Stimulated activated naive CD8-positive, alpha-beta T cell treated with anti-CD3 and anti-CD28 coated beads, Interleukin-15, amount 100 ng/mL, for 72 hours (primary cell): ENCODE measurements around the gene SMIM13.
A peak's percentile ranks its signal among the peaks of the same experiment; 100 is the strongest.

ENCODE experiments used
- ATAC-seq: fragments of 150-1000 bp; cut with Tn5 transposase; 2 replicates; pipeline ENCODE4 v1.10.0; 2021; ENCODE audit warnings: mild to moderate bottlenecking, moderate library complexity
- DNase-seq, 2 donors: peaks; one replicate each; pipeline ENCODE4 v3.0.0; 2021 to 2022
- H3K27ac Mint-ChIP-seq, 2 donors: one replicate each; pipeline ENCODE4 v1.8.0; 2022; ENCODE audit warnings: mild to moderate bottlenecking in 2 of 2, mixed read lengths in 2 of 2, moderate library complexity in 2 of 2
- H3K27me3 Mint-ChIP-seq: one replicate; pipeline ENCODE4 v1.8.0; 2022; ENCODE audit warnings: mixed read lengths
- H3K4me1 Mint-ChIP-seq: one replicate; pipeline ENCODE4 v1.8.0; 2022; ENCODE audit warnings: mild to moderate bottlenecking, mixed read lengths
- H3K4me3 Mint-ChIP-seq, 2 donors: one replicate each; pipeline ENCODE4 v1.8.0; 2022; ENCODE audit warnings: mild to moderate bottlenecking in 2 of 2, mixed read lengths in 2 of 2, moderate library complexity in 1 of 2
- H3K9me3 Mint-ChIP-seq, 2 donors: one replicate each; pipeline ENCODE4 v1.8.0; 2022; ENCODE audit warnings: mixed read lengths in 2 of 2

Gene SMIM13

DNA sequence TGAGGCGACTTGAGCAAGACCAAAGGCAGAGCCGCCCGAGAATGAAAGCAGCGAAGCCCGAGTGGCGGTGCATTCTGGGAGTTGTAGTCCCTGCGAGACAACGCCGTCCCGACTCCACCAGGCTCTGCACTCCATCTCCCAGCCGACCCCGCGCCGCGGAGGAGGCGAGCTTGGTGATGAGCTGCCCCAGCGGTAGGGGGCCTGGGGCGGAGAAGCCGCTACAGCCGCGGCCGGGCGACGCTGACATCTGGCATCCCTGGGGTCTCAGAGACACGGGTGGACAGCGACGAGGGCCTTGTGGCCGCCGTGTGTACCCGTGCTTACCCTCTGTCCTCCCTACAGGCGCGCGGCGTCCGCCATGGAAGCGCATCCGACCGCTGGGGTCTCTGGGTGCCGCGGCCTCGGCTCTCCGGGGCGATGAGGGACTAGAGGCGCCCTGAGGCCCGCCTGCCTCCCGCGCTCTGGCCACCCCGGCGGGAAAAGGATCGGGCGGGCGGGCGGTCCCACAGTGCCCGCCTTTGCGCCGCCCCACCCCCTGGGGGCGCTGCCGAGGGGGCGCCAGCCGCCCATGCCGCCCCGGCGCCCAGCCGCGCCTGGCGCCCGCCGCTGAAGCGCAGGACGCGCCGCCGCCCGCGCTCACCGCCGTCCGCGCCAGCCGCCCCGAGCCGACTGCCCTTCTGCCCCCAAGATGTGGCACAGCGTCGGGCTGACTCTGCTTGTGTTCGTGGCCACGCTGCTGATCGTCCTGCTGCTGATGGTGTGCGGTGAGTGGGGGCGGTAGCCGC lies at the start of gene SMIM13:
Gene SMIM13 (plus strand): TSS at position 209 of the 785 bp plus-strand sequence. CDS start 480 bp downstream, at position 689.
- no peaks in the 10 kb centered on the region for H3K9me3 Mint-ChIP-seq
- ATAC-seq (peak; percentile 96), DNase-seq (peak; percentile 92 to 95)
- H3K27ac Mint-ChIP-seq = peak within 1 kb of the TSS; percentile 99
- no peaks in the 10 kb centered on the region for H3K27me3 Mint-ChIP-seq
- H3K4me3 Mint-ChIP-seq = peak within 1 kb of the TSS; percentile 94 to 99
- H3K4me1 Mint-ChIP-seq = peaks cover 28% of the 10 kb centered on the region

DNA sequence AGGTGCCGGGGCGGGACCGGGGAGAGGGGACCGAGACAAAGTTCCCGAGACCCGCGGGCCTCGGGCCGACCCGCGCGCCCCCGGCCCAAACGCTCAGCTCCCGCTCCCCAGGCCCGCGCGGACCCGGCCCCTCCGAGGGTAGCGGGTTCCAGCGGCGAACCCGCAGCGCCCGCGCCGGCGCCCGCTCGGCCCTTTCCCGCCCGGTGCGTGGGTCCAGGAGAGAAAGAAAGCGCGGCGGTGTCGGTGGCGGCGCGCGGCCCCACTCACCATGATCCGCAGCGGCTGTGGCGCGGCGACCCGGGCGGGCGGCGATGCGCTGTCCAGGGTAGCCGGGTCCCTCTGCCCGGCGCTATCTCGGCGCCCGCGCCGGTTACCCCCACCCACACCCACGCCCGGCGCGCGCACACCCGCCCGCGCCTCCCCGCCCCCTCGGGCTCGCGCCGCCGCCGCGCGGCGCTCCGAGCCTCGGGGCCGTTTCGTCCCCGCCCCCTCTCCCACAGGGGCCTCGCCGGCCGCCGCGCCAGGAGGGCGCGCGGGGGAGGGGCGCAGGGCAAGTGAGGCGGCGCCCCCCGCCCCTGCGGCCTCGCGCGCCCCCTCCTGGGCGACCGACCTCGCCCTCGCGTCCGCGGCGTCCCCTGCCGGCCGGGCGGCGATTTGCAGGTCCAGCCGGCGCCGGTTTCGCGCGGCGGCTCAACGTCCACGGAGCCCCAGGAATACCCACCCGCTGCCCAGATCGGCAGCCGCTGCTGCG lies 49.5 kb upstream of the SMIM13 start, which contains the start of gene ELOVL2:
Gene ELOVL2 (minus strand): TSS at position 345 of the 751 bp plus-strand sequence. CDS start 75 bp downstream, at position 270.
- Mint-ChIP-seq H3K27ac (no peak within 1 kb of the TSS), H3K4me3 (peak within 1 kb of the TSS; percentile 78 to 79), H3K4me1 (peaks cover 17% of the 10 kb centered on the region), H3K27me3 (peaks cover 81% of the 10 kb centered on the region), H3K9me3 (no peaks in the 10 kb centered on the region)
- ATAC-seq = peak; percentile 72
- peak; percentile 14 to 25 for DNase-seq

DNA sequence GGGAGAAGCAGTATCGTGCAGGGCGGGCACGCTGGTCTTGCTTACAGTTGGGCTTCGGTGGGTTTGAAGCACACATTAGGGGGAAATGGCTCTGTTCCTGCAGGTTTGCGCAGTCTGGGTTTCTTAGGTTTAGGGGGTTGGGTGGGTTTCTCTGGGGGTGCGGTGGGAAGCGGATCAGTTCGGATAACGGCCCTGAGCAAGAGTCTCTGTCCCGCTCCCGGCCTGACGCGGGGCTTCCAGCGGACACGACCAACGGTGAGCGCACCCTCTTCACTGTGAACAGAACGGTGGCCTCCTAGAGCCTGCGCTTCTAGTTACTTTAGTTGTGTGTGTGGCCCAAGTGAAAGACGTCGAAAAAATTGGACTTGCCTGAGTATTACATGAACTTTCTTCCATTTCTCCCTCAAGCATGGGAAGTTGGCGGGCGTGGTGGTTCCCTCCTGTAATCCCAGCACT lies 48.9 kb upstream of the SMIM13 start:
- H3K9me3 Mint-ChIP-seq = no peaks in the 10 kb centered on the region
- peaks cover 81% of the 10 kb centered on the region for H3K27me3 Mint-ChIP-seq
- H3K4me1 Mint-ChIP-seq = peaks cover 17% of the 10 kb centered on the region
- no peak for DNase-seq
- H3K27ac Mint-ChIP-seq = no peak overlapping the region
- peak overlapping the region; percentile 78 to 79 for H3K4me3 Mint-ChIP-seq
- no peak for ATAC-seq

DNA sequence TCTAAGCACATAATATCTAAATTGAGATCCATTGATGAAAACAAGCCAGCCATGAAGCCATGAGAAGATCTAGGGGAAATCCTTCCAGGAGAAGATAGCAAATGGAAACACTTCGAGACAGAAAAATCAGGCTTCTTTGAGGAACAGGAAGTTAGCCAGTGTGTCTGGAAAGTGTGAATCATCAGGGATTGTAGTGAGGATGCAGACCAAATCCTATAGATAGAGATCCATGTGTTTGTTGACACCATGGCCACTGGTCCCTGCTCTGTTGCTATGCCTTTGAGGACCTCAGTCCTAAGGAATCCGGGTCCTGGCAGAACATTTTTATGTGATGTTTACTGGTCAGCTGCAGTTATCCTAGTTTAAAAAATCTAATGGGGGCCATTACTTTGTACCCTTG lies 42.9 kb upstream of the SMIM13 start:
- H3K27ac Mint-ChIP-seq = no peak overlapping the region
- no peaks in the 10 kb centered on the region for H3K9me3 Mint-ChIP-seq
- no peak overlapping the region for H3K4me3 Mint-ChIP-seq
- ATAC-seq (no peak), DNase-seq (no peak)
- H3K4me1 Mint-ChIP-seq = no peaks in the 10 kb centered on the region
- H3K27me3 Mint-ChIP-seq = peaks cover 49% of the 10 kb centered on the region

DNA sequence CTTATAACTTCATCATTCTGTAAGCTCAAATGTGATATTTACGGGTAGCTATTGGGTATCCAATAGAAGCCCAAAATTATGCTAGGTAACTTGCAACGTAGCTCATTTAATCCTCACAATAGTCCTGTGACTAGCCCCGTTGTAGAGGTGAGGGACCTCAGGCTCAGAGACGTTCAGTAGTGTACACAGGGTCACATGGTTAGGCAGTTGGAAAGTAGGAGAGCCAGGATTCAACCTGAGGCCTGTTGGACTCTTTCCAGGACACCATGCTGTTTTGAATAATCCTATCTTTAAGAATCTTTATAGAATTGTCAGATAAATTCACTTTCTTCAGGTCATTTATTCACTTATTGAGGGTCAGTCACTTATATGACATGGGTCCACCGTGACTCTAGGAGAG lies 40.3 kb upstream of the SMIM13 start:
- DNase-seq (no peak), ATAC-seq (no peak)
- H3K9me3 Mint-ChIP-seq = no peaks in the 10 kb centered on the region
- no peak overlapping the region for H3K4me3 Mint-ChIP-seq
- H3K4me1 Mint-ChIP-seq = no peaks in the 10 kb centered on the region
- H3K27ac Mint-ChIP-seq = no peak overlapping the region
- peaks cover 25% of the 10 kb centered on the region for H3K27me3 Mint-ChIP-seq

DNA sequence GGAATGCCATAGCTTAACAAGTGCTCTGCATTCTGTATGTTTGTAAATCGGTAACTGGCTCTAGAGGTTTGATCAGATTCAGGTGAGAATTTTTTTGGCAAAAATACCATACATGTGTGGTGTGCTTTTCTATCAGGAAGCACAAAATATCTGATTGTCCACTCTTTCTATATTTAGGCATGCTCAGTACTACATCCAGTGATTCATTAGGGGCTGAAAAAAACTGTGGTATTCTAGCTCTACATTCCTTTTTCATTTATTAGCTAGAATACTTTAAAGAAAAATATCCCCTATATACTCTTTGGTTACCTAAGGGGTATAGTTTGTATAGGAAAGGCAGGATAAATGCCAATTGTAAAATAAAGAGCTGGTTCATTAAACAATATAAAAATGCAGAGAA lies 38.9 kb upstream of the SMIM13 start:
- DNase-seq (no peak), ATAC-seq (no peak)
- H3K9me3 Mint-ChIP-seq = no peaks in the 10 kb centered on the region
- H3K27ac Mint-ChIP-seq = no peak overlapping the region
- H3K4me1 Mint-ChIP-seq = no peaks in the 10 kb centered on the region
- H3K4me3 Mint-ChIP-seq = no peak overlapping the region
- H3K27me3 Mint-ChIP-seq = peaks cover 12% of the 10 kb centered on the region

DNA sequence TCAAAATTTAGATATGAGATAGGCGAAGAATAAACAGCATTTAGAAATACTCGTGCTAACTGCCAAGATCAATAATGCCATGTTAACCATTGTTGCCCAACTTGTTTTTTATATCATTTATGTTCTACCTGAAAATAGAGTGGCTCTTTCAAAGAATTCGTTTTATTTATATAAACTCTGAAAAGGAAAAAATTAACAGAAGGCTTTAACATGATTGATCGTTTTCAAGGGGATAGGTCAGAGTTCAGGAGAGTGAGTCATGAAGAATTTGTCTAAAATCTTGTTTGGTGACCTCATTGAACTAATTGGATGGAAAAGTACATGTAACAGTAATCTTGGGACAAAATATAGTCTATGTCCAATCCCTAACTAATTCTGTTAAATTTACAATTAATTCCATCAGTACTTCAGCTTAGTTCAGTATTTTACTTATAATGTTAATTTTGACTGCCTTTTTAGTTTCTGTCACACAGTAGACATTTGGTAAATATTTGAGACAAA lies 38.5 kb upstream of the SMIM13 start:
- Mint-ChIP-seq H3K4me3 (no peak overlapping the region), H3K27me3 (peaks cover 7% of the 10 kb centered on the region), H3K9me3 (no peaks in the 10 kb centered on the region), H3K27ac (no peak overlapping the region), H3K4me1 (no peaks in the 10 kb centered on the region)
- DNase-seq (no peak), ATAC-seq (no peak)

DNA sequence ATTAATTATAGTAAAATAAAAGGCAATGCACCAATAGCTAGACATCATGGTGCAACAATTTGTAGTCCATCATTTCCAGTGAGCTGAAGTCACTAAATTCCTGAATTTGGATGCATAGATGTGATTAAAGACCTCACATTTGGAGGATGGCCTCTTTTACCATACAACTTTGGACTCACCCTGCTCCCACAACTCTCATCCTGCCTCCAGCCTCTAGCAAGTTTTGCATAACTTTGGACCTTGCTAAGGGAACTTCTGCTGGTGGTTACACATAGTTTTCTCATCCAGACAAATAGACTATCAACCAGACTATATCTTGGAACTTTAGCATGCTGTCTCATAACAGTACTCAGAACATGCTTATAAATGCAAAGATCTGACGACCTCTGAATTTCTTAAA lies 36.8 kb upstream of the SMIM13 start:
- H3K4me1 Mint-ChIP-seq = no peaks in the 10 kb centered on the region
- H3K9me3 Mint-ChIP-seq = no peaks in the 10 kb centered on the region
- H3K27ac Mint-ChIP-seq = no peak overlapping the region
- DNase-seq (no peak), ATAC-seq (no peak)
- H3K4me3 Mint-ChIP-seq = no peak overlapping the region
- H3K27me3 Mint-ChIP-seq = no peaks in the 10 kb centered on the region

DNA sequence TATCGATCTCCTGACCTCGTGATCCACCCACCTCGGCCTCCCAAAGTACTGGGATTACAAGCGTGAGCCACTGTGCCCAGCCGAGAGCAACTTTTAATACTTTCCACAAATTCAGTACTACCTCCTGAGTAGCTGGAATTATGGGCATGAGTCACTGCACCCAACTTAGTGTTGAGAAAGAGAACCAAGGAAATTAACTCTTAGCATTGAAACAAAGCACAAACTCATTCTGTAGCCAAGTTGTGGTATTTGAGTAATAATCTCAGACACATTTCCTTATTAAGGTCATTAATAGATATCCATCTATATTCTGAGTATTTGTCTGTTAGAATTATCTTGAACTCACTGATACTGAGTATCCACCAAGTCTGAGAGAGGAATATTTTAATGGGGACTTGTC lies 35.2 kb upstream of the SMIM13 start:
- no peaks in the 10 kb centered on the region for H3K27me3 Mint-ChIP-seq
- no peak overlapping the region for H3K27ac Mint-ChIP-seq
- ATAC-seq (no peak), DNase-seq (no peak)
- H3K4me1 Mint-ChIP-seq = no peaks in the 10 kb centered on the region
- no peak overlapping the region for H3K4me3 Mint-ChIP-seq
- no peaks in the 10 kb centered on the region for H3K9me3 Mint-ChIP-seq

DNA sequence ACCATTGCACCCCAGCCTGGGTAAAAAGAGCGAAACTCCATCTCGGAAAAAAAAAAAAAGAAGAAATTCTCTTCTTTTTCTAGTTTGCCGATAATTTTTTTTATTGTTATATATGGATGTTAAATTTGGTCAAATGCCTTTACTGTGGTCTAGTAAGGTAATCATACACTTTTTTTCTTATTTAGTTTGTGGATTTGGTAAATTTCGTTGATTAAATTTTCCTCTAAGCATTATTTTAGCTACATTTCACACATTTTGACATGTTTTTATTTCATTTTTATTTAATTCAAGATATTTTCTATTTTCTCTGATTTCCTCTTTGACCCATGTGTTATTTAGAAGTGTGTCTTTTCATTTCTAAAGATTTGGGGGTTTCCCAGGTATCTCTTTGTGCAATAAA lies 31.6 kb upstream of the SMIM13 start:
- Mint-ChIP-seq H3K9me3 (no peaks in the 10 kb centered on the region), H3K27me3 (no peaks in the 10 kb centered on the region), H3K27ac (no peak overlapping the region), H3K4me1 (no peaks in the 10 kb centered on the region), H3K4me3 (no peak overlapping the region)
- DNase-seq = no peak
- ATAC-seq = no peak

DNA sequence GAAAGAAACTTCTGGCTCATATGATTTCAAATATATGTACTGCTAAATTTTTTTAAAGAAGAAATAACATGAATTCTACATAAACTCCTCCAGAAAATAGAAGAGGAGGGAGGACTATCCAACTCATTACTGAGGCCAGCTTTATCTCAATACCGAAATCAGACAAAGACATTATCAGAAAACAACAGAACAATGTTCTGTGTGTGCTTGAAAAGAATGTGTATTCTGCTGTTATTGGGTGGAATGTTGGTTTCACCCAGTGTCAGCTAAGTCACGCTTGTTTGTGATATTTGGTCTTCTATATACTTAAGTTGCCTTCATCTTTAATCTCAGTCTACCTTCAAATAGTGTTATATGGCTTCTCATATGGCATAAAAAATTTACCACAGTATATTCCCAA lies 30.9 kb upstream of the SMIM13 start:
- no peaks in the 10 kb centered on the region for H3K27me3 Mint-ChIP-seq
- H3K4me3 Mint-ChIP-seq = no peak overlapping the region
- H3K4me1 Mint-ChIP-seq = no peaks in the 10 kb centered on the region
- ATAC-seq (no peak), DNase-seq (no peak)
- H3K27ac Mint-ChIP-seq = no peak overlapping the region
- no peaks in the 10 kb centered on the region for H3K9me3 Mint-ChIP-seq

DNA sequence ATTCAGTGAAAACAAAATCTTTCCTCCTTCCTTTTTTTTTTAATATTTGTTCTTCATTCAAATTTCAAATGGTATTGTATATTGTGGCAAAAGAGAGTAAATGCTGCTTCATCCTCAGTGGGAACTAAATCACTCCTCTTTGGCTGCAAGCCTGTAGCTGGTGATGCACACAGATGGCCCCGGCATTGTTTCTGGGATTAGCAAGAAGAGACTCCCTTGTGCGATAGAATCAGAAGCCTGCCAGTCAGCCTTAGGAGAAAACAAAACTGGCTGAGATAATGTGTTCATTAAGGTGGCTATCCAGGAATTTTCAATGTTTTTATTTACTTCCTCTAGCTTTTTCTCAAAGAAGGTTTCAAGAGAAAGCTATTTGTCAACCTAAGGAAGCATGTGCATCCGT lies 28.8 kb upstream of the SMIM13 start:
- ATAC-seq = no peak
- no peak for DNase-seq
- H3K4me1 Mint-ChIP-seq = no peaks in the 10 kb centered on the region
- no peak overlapping the region for H3K27ac Mint-ChIP-seq
- no peak overlapping the region for H3K4me3 Mint-ChIP-seq
- no peaks in the 10 kb centered on the region for H3K27me3 Mint-ChIP-seq
- H3K9me3 Mint-ChIP-seq = no peaks in the 10 kb centered on the region

DNA sequence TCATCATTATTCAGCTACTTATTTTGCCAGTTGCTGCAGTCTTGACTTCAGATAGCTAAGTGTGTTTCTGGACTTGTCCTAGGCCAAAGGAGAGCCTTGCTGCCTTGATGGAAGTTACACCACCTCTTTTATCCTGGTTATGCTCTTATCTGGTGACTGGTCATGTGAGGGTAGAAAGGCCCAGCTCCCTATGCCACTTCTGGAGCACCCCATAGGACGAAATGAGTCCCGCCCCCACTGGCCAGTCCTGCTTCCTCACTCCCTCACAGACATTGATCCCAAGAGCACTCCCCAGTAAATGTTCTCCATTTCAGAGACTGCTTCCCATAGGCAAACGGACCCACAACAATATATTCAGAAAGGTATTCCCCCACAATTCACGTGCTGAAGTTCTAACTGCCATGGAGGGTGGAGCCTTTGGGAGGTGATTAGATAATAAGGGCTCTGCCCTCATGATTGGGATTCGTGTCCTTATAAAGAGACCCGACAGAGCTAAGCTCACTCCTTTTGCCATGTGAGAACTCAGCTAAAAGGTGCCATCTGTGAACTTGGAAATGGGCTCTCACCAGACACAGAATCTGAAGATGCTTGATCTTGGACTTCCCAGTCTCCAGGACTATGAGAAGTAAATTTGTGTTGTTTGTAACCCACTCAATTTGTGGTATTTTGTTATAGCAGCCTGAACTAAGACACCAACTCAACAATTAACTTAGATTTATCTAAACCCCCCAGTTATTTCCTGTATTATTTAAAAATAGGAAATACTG lies 28.0 kb upstream of the SMIM13 start:
- no peaks in the 10 kb centered on the region for H3K9me3 Mint-ChIP-seq
- H3K4me3 Mint-ChIP-seq = no peak overlapping the region
- H3K27me3 Mint-ChIP-seq = no peaks in the 10 kb centered on the region
- ATAC-seq (no peak), DNase-seq (no peak)
- H3K27ac Mint-ChIP-seq = no peak overlapping the region
- H3K4me1 Mint-ChIP-seq = no peaks in the 10 kb centered on the region

DNA sequence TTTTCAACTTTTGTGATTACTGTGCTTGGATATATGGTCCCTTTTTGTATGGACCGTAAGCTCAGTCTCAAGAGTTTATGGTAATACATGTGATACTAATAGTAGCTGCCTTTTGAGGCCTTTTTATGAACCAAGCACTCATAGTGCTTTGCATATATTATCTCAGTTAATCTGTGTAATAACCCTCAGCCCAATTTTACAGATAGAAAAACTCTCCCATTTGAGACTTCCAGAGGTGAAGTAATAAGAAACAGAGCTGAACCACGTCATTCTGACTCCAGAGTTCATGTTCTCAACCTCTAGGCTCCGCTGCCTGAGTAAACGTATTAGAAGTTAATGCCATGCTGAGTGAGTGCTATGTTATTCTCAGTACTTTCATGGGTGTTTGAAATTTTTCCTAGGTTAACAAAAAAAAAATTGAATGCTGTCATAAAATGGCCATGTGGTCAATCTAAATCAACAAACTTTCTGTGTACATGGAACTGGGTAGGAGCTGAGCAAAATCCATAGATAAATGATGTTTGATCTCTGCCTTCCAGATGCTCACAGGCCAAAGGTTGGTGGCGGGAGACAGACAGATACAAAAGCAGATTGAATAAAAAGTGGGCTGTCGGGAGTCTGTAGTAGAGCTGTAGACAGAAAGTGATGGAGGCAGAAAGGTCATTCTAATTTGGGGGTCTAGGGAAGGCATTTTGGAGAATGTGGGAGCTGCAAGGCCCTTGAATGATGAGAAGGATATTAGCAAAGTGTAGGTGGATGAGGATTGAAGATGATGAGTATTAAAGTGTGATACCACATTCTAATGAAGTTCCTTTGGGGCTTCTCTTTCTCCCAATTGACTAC lies 26.9 kb upstream of the SMIM13 start:
- Mint-ChIP-seq H3K27me3 (no peaks in the 10 kb centered on the region), H3K4me3 (no peak overlapping the region), H3K9me3 (no peaks in the 10 kb centered on the region), H3K27ac (peak overlapping the region in 1 of 2 donors; percentile 49), H3K4me1 (no peaks in the 10 kb centered on the region)
- ATAC-seq (no peak), DNase-seq (no peak)

DNA sequence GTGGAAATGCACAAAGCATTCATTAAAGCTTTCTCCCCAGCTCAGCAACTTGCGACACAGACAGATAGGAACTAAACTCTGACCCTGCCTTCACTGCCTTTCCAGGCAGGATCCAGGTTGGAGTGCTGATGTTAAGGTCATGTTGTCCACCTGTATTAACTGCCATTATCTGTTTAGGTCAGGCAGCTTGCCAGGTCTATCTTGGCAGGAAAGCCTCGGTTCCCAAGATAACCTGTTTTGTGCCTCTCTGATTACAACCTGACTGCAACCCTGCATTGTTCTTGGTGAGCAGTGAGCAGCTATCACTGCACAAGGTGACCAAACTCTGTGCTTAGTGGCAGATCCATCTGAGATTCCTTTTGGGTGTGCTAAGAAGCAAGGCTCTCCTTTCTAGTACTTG lies 26.3 kb upstream of the SMIM13 start:
- Mint-ChIP-seq H3K9me3 (no peaks in the 10 kb centered on the region), H3K27ac (no peak overlapping the region), H3K4me1 (no peaks in the 10 kb centered on the region), H3K4me3 (no peak overlapping the region), H3K27me3 (no peaks in the 10 kb centered on the region)
- ATAC-seq = no peak
- DNase-seq = no peak
